ENCODE results near the gene GINS1.

Gene GINS1

DNA sequence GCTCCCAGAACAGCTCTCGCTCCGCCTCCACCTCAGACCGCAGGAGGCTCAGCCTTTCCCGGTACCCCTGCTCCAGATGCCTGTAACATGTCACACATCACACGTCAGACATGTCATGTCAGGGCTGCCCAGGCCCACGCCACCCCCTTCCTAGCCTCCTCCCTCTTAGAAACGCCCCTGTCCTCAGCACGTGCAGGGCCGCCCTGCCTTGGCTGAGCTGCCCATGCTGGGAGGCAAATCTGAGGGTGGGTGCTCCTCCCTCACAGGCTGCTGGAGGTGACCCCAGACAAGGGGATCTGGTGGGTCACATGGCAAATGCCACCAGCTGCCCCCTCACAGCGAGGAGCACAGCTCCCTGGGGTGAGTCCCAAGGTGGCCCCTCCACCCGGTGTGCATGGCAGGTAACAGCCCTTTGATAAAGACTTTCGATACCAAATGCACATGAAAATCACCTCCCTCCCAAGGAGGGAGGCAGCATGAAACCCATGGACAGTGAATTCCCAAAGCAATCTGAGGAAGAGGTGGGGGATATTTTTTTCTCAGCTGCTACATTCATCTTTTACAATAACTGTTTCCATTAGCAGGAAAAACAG, 84.1 kb downstream of the GINS1 start:
- H3K27ac ChIP-seq = no peak overlapping the region
- no peak for TF ChIP-seq ZFX (IDR thresholded peaks at IDR 0.05; ENCODE audit: borderline replicate concordance)
- TF ChIP-seq, protein P1, sequence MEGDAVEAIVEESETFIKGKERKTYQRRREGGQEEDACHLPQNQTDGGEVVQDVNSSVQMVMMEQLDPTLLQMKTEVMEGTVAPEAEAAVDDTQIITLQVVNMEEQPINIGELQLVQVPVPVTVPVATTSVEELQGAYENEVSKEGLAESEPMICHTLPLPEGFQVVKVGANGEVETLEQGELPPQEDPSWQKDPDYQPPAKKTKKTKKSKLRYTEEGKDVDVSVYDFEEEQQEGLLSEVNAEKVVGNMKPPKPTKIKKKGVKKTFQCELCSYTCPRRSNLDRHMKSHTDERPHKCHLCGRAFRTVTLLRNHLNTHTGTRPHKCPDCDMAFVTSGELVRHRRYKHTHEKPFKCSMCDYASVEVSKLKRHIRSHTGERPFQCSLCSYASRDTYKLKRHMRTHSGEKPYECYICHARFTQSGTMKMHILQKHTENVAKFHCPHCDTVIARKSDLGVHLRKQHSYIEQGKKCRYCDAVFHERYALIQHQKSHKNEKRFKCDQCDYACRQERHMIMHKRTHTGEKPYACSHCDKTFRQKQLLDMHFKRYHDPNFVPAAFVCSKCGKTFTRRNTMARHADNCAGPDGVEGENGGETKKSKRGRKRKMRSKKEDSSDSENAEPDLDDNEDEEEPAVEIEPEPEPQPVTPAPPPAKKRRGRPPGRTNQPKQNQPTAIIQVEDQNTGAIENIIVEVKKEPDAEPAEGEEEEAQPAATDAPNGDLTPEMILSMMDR (IDR thresholded peaks at IDR 0.05) = no peak

DNA sequence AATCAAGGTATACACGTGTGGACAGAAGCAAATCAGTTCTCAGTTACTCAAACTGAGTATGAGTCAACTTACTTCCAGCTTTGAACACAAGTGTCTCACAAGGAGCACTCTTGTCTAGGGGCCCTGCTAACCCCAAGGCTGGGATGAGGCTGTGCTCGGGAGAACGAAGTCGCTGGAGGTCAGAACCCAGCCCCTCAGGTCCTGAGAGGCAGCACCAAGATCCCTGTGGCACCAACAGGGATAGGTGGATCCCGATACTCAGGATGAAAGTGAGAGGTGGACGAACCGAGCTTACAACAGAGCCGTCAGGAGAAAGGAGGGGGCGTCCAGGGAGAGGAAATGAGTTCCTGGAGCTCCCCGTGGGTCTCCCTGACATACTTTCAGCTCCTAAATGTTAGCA, 85.7 kb downstream of the GINS1 start:
- no peak overlapping the region for H3K27ac ChIP-seq
- TF ChIP-seq, protein P1 (IDR thresholded peaks at IDR 0.05) = no peak
- no peak for TF ChIP-seq ZFX (IDR thresholded peaks at IDR 0.05; ENCODE audit: borderline replicate concordance)

DNA sequence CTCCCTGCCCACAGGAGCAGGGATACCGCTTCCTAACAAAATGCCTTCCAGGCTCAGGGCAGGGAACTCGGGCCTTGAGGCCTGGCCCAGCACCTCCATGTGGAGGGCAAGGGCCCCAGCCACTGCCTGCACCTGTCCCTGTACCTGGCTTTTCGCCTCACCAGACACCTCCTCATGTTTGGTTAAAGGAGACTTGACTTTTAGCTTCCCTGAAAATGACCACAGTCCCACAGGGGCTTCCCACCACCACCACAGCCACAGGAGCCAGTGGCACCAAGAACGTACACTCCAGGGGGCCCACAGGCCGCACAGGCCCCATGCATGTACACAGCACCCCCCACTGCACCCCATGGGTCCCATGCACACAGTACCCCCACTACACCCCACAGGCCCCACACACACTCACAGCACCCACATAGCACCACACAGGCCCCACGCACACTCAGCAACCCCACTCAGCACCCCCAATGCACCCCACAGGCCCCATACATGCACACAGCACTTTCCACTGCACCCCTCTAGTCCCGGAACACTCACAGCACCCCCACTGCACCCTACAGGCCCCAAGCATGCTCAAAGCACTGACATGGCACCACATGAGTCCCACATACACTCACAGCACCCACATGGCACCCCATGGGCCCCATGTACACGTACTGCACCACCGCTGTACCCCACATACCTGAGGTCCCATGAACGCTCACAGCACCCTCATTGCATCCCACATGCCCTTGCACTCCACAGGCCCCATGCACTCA, 86.5 kb downstream of the GINS1 start:
- H3K27ac ChIP-seq = no peak overlapping the region
- TF ChIP-seq ZFX (IDR thresholded peaks at IDR 0.05; ENCODE audit: borderline replicate concordance) = no peak
- TF ChIP-seq, protein P1 (IDR thresholded peaks at IDR 0.05) = no peak

DNA sequence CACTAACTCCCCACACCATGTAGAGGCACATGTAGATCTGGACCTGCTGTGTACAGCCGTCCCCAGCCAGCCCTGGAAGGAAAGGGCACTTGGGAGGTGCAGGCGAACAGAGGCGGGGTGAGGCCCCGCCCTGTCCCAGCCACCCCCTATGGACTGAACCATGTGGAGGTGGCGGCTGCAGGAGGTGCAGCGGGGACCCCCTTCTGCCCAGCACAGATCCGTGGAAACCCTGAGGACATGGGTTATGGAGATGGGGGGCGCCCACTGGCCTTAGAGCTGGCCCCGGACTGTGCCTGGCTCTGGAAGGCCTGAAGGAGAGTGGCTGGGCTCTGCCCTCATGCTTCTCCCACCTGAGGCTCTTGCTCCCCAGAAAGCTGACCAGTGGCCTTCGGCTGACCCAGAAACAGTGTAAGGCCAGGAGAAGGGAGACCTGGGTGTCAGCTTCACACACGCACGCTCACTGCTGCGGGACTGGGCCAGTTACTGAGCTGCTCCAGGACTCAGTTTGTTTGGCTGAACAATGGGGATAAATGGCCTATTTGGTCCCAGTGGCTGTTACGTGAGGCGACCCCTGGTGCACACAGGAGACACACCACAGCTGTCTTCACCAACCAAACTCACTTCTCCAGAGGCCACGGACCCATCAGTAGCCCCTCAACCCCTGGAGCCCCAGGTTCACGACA, 87.2 kb downstream of the GINS1 start:
- H3K27ac ChIP-seq = no peak overlapping the region
- TF ChIP-seq ZFX (IDR thresholded peaks at IDR 0.05; ENCODE audit: borderline replicate concordance) = no peak
- TF ChIP-seq, protein P1 (IDR thresholded peaks at IDR 0.05) = no peak

DNA sequence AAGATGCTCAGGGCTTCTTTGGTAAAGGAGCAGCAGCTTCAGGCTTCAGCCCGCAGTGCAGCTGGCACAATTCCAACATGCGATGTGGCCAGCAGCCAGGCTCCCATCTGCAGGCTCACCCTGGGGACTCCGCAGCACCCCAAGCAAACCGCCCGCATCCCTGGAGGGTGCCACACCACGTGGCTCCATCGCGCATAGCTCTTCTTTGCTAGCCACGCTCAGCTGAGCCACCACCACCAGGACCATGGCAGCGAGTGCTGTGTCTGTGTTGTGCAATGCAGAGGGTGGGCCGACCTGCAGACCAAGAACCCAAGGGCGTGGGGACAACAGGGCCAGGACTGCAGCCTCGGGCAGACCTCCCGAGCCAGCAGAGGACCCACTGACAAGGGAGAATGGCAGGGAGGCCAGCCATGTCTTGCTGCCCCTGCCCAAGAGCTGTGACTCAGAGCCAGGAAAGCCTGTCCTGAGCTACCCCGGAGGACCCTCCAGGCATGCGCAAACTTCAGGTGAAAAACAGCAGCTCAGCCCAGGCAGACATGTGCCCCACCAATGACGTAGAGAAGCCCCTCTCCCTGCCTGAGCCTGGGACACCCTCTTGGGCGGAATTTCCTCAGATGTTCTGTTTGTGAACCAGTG, 87.8 kb downstream of the GINS1 start:
- TF ChIP-seq, protein P1 (IDR thresholded peaks at IDR 0.05) = no peak
- no peak for TF ChIP-seq ZFX (IDR thresholded peaks at IDR 0.05; ENCODE audit: borderline replicate concordance)
- H3K27ac ChIP-seq = no peak overlapping the region

DNA sequence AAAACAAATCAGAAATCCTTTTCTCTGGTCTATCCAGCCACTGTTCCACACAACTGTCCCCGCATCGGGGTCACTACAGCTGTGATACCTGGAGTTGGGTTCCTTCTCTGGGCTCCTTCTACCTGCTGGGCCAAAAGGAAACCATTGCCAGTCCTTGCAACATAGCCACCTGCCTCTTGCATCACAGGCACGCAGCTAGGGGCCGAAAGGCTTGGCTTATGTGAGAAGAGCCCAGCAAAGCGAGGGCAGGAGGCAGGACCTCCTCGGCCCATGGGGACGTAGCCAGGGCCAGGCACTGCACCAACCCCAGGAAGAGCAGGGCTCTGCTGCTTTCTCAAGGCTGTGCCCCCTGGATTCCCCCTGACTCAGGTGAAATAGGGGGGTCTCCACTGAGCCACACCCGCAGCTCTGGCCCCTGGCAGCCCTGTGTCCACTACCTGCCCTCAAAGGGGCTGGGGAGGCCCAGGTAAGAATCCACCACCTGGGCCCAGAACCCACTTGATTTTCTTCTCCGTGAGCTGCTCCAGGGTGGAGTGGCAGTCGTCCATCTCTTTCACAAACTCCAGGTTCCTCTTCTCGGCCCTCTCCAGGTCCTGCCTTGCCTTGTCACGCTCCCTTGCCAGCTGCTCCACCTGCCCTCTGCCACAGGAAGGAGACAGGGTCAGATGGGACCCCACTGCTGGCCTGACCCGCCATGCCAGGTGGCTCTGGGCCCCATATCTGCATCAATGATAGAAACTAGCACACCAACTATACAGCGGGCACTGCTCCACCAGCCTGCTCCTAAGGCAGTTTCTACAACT, 88.9 kb downstream of the GINS1 start:
- H3K27ac ChIP-seq = peak overlapping the region; percentile 71
- TF ChIP-seq ZFX (IDR thresholded peaks at IDR 0.05; ENCODE audit: borderline replicate concordance) = no peak
- TF ChIP-seq, protein P1 (IDR thresholded peaks at IDR 0.05) = no peak

Measured in 22Rv1 (cell line).